ENCODE measurements around the gene ABHD3. TPM values are rescaled to one million over a fixed set of nuclear protein-coding genes. Genes with fewer than 3 reads are reported as not detected.

The ABHD3 gene
- total and polyA plus RNA-seq, 2 of the 8 experiments (the other 6 are each of a cell fraction or from before 2014, with no cell fraction given), result 8.4 to 12.1 TPM

GRCh38 chr18:21684731-21685130 lies 19.8 kb downstream of the ABHD3 start:
- ChIA-PET CTCF (ENCODE audit: partially characterized antibody) (no interaction called here), POLR2A (ENCODE audit: partially characterized antibody) (interaction anchor here (0.9 to 1.1 kb wide), 4 partner anchors 9 to 69 kb away, joined by 3 to 4 read pairs (median 4); no protein-coding TSS in a partner anchor)
- Histone ChIP-seq H2BK12ac (ENCODE audit: low read depth, low read length) (no peak overlapping the region), H4K8ac (ENCODE audit: extremely low read depth, insufficient read depth, low read length) (no peak overlapping the region), H3K9ac (replicated peaks in 1 of 4; ENCODE audit: extremely low read depth in 1 of 4, low read depth in 3 of 4, low read length in 3 of 4) (no peak overlapping the region), H4K20me1 (replicated peaks in 1 of 2; ENCODE audit: control insufficient read depth in 1 of 2, insufficient read depth in 2 of 2, low read length in 2 of 2) (no peaks in the 10 kb centered on the region), H3K27me3 (replicated peaks in 1 of 4; ENCODE audit: control insufficient read depth in 3 of 4, extremely low read depth in 1 of 4, insufficient read depth in 3 of 4, low read length in 3 of 4) (no peaks in the 10 kb centered on the region), H3K23me2 (ENCODE audit: low read depth, low read length) (no peaks in the 10 kb centered on the region), H3K4me1 (replicated peaks in 1 of 4; ENCODE audit: control insufficient read depth in 3 of 4, insufficient read depth in 4 of 4, low read length in 3 of 4) (peaks cover 0 to 4% (median 2%) of the 10 kb centered on the region in 4 experiments; a peak in 2 of 7 replicates), H2BK5ac (ENCODE audit: low read depth, low read length) (no peak overlapping the region), H2AFZ (ENCODE audit: low read length) (no peak overlapping the region), H3K4me2 (ENCODE audit: insufficient read depth in 1 of 2, low read depth in 2 of 2, low read length in 2 of 2) (no peak overlapping the region), H3K27ac (ENCODE audit: low read depth, low read length) (no peak overlapping the region), H3K14ac (ENCODE audit: insufficient read length) (no peak overlapping the region), H4K5ac (ENCODE audit: insufficient read length, low read depth, low read length) (no peak overlapping the region), H4K91ac (replicated peaks; ENCODE audit: insufficient read length, low read length) (no peak overlapping the region), H3K4me3 (ENCODE audit: extremely low read depth in 1 of 4, insufficient read depth in 2 of 4, low read depth in 3 of 4, low read length in 4 of 4) (no peak overlapping the region), H3K79me2 (ENCODE audit: control insufficient read depth in 1 of 2, insufficient read depth in 2 of 2, low read length in 2 of 2) (no peaks in the 10 kb centered on the region), H3K79me1 (ENCODE audit: low read depth, low read length) (no peaks in the 10 kb centered on the region), H2BK15ac (ENCODE audit: low read length) (no peak overlapping the region), H3K9me3 (ENCODE audit: insufficient read depth in 2 of 2, low read depth in 1 of 2, low read length in 1 of 2) (no peaks in the 10 kb centered on the region; a peak in 1 of 4 replicates), H3K23ac (ENCODE audit: insufficient read length) (no peak overlapping the region), H2AK5ac (ENCODE audit: low read depth, low read length) (no peak overlapping the region), H2BK20ac (ENCODE audit: low read length) (no peak overlapping the region), H3K36me3 (ENCODE audit: control insufficient read depth in 2 of 4, insufficient read depth in 4 of 4, low read length in 3 of 4) (no peaks in the 10 kb centered on the region), H3K4ac (replicated peaks; ENCODE audit: insufficient read length, low read depth, low read length) (no peak overlapping the region), H3K56ac (replicated peaks; ENCODE audit: insufficient read length, low read depth, low read length) (no peak overlapping the region), H3K18ac (ENCODE audit: extremely low read depth, low read length) (no peak overlapping the region), H2BK120ac (replicated peaks; ENCODE audit: low read depth, low read length) (no peak overlapping the region)
- no peak for DNase-seq (ENCODE audit: low read depth in 1 of 2, low spot score in 2 of 2)
- 89% methylated on average over 2 of the region's 2 CpGs; no CpG with 5 or more reads in 1 of the 2 experiments for WGBS, 2 experiments (ENCODE audit: extremely low coverage in 1 of 2, insufficient coverage in 1 of 2, insufficient read length in 1 of 2, insufficient replicate concordance in 2 of 2, low coverage in 1 of 2, low lambda C conversion rate in 2 of 2, missing lambda C conversion rate in 1 of 2)
- FAIRE-seq, result no peak
- TF ChIP-seq NANOG (IDR thresholded peaks at IDR 0.05; ENCODE audit: insufficient read depth, low read depth, low read length, poor library complexity, severe bottlenecking) (no peak), CTCF (IDR thresholded peaks at IDR 0.05; ENCODE audit: control extremely low read depth in 1 of 3, insufficient read depth in 1 of 3, low read depth in 1 of 3, low read length in 3 of 3) (no peak), TBP (IDR thresholded peaks at IDR 0.05; ENCODE audit: low read depth, low read length) (no peak), ZNF274 (IDR thresholded peaks at IDR 0.05; ENCODE audit: borderline replicate concordance, extremely low read depth, low read length) (no peak), POLR2AphosphoS5 (IDR thresholded peaks at IDR 0.05; ENCODE audit: low read depth, low read length) (no peak), TCF12 (IDR thresholded peaks at IDR 0.05; ENCODE audit: low read depth, low read length) (no peak), GABPA (IDR thresholded peaks at IDR 0.05; ENCODE audit: borderline replicate concordance, insufficient read depth, low read length) (no peak), KDM5A (IDR thresholded peaks at IDR 0.05; ENCODE audit: low read length) (no peak), SUZ12 (IDR thresholded peaks at IDR 0.05; ENCODE audit: low read length) (no peak), MAFK (IDR thresholded peaks at IDR 0.05; ENCODE audit: low read depth, low read length) (no peak), PHF8 (conservative IDR thresholded peaks at IDR 0.05; ENCODE audit: low read depth, low read length) (no peak), RBBP5 (IDR thresholded peaks at IDR 0.05; ENCODE audit: borderline replicate concordance, low read depth, low read length) (no peak)

Measured in H1 (cell line).